CD4-positive, alpha-beta T cell treated with Interleukin-6 at 100 ng/mL for 8 hours (primary cell): ENCODE measurements around the gene NDUFS3.

ENCODE experiments used
- DNase-seq: peaks from one replicate; pipeline ENCODE4 v3.0.0-alpha.2; 2020; ENCODE audit warnings: mixed read lengths, low spot score

The NDUFS3 gene

DNA sequence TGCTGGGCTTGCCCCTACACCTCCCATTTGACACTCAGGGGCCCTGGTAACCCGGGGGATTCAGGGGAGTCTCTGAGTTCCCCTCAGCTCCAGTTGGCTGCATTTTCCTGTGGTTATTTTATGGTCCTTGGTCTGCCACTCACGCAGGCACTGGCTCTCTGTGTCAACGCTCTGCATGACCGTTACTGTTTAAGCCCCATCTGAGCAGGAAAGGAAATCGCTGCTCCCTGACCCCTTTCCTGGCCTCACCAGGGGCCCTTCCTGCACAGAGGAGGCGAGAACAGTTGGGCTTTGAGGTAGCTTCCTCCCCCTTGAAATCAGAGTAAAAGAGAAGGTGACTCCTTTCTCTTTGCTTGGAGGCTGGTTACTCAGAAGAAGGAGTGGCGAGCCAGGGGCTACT, 12.9 kb downstream of the NDUFS3 start:
- no peak for DNase-seq

DNA sequence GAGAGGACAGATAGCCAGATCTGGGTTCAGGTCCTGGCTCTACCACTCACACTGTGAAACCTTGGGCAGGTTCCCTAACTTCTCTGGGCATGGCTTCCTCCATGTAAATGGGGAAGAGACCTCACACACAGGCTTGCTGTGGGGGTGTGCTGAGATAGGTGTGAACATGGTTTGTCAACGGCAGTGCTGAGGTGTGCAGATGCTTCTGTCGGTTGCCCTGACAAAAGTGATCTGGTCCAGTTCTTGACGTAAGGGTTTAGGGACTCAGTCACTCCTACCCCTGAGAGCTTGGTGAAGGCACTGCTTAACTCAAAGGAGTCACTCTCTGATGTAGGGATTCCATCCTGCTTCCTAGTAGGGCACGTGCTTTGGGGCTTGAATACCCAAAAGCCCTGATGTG, 13.4 kb downstream of the NDUFS3 start:
- DNase-seq, result no peak

DNA sequence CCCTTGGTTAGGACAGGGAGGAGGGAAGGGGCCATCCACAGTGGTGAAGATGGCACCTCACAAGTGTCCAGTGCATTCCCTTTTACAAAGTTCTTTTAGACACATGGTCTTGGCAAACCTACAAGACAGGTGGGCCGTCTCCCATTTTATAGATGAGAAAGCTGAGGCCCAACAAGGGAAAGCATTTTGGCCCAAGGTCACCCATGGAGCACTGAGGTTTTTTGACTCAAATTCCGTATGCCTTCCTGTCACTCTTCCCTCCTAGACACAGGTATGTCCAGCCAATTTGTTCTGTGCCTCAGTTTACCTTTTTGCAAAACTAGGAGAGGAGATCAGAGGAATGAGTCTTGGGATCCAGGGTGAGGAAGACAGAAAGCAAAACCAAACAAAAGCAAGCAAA, 14.1 kb downstream of the NDUFS3 start:
- DNase-seq, result no peak

- DNase-seq, result no peak
These were observed 14.6 kb downstream of the NDUFS3 start for GRCh38 chr11:47593492-47593933.

GRCh38 chr11:47593934-47594855, 15.3 kb downstream of the NDUFS3 start, which contains the start of gene C1QTNF4:
Gene C1QTNF4 (minus strand): TSS chr11:47594411. CDS start chr11:47590810, 3,601 bp downstream.
- no peak for DNase-seq

DNA sequence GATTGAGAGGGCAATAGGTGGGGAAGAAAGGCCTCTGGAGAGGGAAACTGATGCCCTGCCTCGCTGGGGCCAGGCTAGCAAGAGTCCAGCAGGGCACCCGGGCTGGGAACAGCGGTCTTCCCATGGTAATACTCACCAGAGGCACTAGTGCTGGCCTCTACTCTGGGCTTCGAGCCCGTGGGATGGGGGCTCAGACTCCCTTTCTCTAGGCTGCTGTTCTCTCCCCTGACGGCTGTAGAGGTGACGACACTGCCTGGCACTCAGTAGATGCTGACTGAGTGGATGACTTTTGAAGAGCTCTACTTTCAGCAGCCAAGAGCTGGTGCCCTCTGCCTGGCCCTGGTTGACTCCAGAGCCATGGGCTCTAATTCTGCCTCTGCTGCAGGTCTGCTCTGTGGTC, 16.2 kb downstream of the NDUFS3 start:
- no peak for DNase-seq

DNA sequence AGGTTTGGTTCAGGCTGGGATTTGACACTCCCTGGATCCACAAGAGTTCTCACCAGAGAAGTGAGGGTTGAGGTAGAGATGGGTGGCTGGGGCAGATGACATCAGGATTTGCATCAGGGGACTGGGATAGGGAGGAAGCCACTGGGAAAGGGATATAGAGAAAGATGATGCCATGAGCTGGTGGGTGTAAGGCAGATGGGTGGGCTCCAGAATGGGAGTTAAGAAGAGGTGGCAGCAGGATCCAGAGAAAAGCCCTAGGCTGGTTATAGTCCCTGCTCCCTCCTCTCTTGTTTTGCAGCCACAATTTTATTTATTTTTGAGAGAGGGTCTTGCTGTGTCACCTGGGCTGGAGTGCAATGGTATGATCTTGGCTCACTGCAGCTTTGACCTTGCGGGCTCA, 17.1 kb downstream of the NDUFS3 start:
- no peak for DNase-seq

DNA sequence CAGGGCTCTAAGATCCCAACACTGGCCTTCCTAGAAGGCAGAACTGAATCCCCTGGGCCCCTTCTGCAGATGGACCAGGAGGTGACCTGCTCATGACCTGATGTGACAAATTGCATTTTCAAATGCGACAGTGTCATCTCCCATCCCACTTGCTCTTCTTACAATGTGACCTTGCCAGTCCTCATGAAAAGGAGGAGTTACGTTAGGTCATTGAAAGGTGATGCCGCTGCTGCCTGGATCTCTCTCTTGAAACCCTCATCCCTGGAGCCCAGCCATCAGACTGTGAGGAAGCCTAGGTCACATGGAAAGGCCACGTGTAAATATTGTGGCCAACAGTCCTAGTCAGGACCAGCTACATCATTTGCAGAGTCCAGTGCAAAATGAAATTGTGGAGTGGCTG, 21.0 kb downstream of the NDUFS3 start:
- DNase-seq, result no peak

DNA sequence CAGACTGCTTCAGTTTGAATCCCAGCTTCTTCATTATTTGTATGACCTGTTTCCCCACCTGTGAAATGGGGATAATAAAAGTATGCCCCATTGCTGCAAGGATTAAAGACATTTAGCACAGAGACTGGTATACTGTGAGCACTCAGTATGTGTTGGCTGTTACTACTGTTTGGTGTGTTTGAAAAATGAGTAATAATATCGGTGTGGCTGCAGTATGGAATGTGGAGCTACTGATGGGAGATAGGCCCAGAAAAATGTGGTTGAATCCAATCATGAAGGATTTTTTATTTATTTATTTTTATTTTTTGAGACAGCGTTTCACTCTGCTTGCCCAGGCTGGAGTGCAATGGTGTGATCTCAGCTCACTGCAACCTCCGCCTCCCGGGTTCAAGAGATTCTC, 24.4 kb downstream of the NDUFS3 start:
- no peak for DNase-seq

DNA sequence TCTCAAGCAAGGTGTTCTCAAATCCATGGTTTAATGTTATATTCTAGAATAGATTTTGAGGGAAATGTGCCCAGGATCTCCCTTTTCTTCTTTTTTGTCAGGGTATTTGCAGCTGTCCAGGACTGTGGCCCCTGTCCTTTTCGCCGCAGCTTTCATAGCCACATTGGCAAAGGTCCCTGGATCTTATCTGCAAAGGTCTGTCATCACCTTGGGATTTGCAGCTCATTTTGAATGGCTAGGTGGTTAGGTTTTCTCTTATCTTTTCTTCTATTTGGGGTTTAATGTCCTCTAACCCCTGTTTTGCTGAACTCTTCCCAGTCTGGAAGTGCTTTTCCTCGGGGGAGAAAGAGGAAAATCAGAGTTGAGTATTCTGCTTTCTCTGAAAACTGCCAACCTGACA, 27.0 kb downstream of the NDUFS3 start:
- DNase-seq, result no peak

GRCh38 chr11:47606731-47607130, 27.9 kb downstream of the NDUFS3 start:
- DNase-seq, result no peak

GRCh38 chr11:47607380-47607779, 28.5 kb downstream of the NDUFS3 start:
- no peak for DNase-seq

DNA sequence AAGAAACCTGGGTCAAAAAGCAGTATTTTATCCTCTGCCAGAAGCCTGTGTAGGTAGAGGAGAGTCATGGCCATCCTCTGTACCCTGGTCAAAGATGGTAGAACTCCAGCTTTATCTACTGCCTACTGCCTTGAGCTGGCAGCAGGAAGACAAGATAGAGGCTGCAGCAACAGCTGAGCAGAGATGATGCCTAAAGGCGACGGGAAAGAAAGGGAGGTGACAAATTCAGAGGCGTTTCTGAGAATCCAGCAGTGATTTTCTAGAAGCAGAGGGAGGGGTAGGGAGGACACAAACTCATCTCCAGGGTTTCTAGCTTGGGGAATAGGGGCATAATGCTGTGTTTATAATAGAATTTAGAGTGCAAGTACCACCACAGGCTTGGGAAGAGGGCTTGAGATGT, 30.8 kb downstream of the NDUFS3 start:
- no peak for DNase-seq

DNA sequence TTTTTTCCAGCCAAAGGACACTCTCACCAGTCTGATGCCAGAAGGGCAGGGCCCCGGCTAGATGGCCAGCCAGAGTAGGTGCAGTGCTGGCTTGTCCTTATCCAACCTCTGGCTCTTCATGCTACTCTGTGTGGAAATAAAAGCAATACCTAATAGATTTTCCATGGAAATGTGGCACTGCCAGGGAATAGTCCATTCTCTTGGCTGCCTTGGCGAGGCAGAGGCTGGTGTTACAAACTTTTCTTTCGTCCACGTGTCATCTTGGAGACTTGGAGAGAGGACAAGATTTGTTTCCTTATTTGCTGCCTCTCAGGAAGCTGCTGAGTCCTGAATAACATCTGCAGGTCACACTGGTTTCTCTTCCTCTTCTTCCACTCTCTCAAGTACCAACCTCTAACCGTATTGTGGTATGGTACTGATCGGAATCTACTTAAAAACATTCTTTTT, 32.5 kb downstream of the NDUFS3 start:
- no peak for DNase-seq

DNA sequence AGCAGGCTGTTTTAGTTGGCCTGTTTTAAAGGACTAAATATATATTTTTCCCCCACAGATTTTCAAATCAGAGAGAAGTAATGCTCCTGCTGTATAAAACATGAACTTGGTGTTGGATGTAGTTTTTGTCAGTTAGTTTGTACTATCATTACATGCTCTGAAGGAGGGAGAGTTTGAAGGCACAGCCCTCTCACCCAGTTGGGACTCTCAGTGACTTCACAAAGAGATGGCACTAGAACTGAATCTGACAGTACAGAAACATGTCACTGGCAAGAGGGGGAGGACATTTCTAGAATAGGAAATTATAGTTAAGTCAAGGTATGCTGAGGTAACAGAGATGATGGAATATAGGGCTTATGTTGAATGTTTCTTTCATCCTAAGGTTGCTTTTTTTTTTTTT, 36.4 kb downstream of the NDUFS3 start:
- no peak for DNase-seq

DNA sequence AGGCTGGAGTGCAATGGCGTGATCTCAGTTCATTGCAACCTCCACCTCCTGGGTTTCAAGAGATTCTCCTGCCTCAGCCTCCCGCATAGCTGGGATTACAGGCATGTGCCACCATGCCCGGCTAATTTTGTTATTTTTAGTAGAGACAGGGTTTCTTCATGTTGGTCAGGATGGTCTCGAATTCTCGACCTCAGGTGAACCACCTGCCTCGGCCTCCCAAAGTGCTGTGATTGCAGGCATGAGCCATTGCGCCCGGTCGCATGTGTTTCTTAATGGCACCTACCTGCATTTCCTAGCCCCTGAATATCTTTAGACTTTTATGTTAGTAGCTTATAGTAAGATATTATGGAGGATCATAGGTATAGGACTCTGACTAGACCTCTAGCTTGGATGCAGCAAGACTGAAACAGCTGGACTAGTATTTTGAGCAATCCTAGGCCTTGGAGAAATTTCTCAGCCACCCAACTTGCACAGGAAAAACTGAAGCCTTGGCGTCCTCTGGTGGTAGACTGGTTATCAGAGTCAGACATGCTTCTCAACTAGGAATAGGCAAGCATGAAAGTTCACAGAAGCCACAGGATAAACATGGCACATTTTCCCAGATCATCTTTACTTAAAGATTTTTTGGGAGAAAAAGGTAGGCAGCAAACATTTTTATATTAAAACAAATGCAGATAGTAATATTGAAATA, 38.0 kb downstream of the NDUFS3 start:
- no peak for DNase-seq

DNA sequence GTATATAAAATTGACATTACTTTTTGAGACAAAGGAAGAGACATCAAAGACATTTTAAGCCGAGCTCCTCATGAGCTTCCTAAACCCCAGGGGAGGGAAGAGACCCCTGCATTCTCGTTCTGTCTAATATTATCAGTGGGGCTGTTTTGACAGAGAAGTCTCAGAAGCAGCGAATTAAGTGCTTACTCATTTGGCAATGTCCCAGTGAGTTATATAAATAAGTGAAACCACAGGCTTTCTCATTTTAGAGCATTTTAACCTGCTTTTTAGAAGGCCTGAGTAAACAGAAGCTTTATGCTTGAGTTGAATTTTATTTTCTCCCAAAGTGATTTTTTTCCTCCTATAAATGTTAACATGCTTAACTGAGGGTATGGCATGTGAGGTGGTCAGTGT, 38.5 kb downstream of the NDUFS3 start:
- DNase-seq, result no peak

DNA sequence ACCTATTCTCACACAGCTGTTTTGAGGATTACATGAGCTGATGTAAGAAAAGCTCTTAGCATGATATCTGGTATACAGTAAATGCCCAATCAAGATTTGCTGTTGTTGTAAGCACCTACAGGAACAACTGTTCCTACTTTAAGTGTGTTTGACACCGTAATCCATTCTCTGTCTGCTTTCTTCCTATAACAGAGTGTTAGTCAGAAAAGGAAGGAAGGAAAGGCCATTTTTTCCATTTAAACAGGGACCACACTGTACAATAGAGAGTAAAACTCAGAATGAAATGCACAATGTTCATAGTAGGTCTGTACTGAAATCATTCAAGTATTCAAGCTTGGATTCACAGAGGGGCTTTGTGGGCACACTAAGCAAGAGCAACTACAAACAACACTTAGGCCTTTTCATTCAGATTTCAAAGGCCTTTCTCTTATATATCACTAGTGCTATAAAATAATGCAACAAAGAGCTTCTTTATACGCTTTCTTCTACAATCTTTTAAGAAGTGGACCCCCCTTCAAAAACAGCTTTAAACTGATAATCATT, 42.0 kb downstream of the NDUFS3 start:
- DNase-seq, result no peak

GRCh38 chr11:47626234-47626633, 47.4 kb downstream of the NDUFS3 start:
- DNase-seq, result no peak

- DNase-seq, result no peak
These were observed 49.2 kb downstream of the NDUFS3 start for GRCh38 chr11:47628026-47628425.

DNA sequence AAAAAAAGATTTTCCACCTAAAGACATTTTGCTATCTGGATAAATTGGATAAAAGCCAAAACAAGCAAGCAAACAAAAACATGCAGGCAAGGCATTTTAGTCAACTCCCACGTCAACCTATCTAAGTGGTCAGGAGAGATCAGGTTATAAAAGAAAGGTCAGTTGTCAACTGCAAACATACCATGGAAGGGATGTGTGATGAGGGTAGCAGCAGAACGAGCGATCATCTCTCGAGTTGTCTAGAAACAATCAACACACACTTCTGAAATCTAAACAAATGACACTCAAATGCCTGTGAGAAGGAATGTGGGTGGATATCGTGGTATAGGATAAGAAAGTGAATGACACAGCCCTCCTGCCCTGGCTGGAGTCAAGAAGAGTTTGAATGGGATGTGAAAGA, 52.6 kb downstream of the NDUFS3 start:
- no peak for DNase-seq
